ENCODE measurements around the gene RBBP6. TPM values are rescaled to one million over a fixed set of nuclear protein-coding genes. Genes with fewer than 3 reads are reported as not detected.

The RBBP6 gene
- polyA plus RNA-seq, 2 of the 4 experiments (the other 2 are of a cell fraction) = 25.0 to 49.3 TPM

GRCh38 chr16:24534620-24535019 is 4.7 kb upstream of the RBBP6 start:
- Histone ChIP-seq H3K4me3 (no peak overlapping the region), H3K9me3 (no peaks in the 10 kb centered on the region), H3K4me2 (no peak overlapping the region), H3K4me1 (peaks cover 27% of the 10 kb centered on the region; the same call in 2 of the 3 replicates), H3K27ac (no peak overlapping the region)
- CTCF ChIA-PET = interaction anchor here (2.4 kb wide), 1 partner anchor 18 kb away, joined by 9 read pairs; no protein-coding TSS in a partner anchor
- TF ChIP-seq RFX5 (IDR thresholded peaks at IDR 0.05) (no peak), GATA3 (IDR thresholded peaks at IDR 0.05; ENCODE audit: borderline replicate concordance) (peak; percentile 56; the same call in 1 of the 2 replicates), ZFP36 (IDR thresholded peaks at IDR 0.05; ENCODE audit: borderline replicate concordance, partially characterized antibody) (no peak), ESRRA (IDR thresholded peaks at IDR 0.05; ENCODE audit: borderline replicate concordance, low read length) (no peak), BCL3 (IDR thresholded peaks at IDR 0.05) (no peak), MAFK (IDR thresholded peaks at IDR 0.05; ENCODE audit: partially characterized antibody) (peak; percentile 40), USF2 (IDR thresholded peaks at IDR 0.05) (no peak), POLR2A (IDR thresholded peaks at IDR 0.05; ENCODE audit: low read length) (no peak), ELK1 (IDR thresholded peaks at IDR 0.05; ENCODE audit: low read depth, low read length) (no peak)
- POLR2A ChIA-PET = no interaction called here
- no peak for ATAC-seq
- no peak for FAIRE-seq
- DNase-seq (ENCODE audit: low read depth in 1 of 2, low spot score in 1 of 2) = peak; percentile 49 to 51

- 67% methylated on average over 4 of the region's 4 CpGs for WGBS (ENCODE audit: missing lambda C conversion rate)
- H3K4me1 ChIP-seq = peaks cover 27% of the 10 kb centered on the region; the same call in 2 of the 3 replicates
- POLR2A ChIA-PET = no interaction called here
- no peak for FAIRE-seq
- CTCF ChIA-PET = interaction anchor here (0.6 to 2.8 kb wide), 4 partner anchors 13 to 689 kb away, joined by 4 to 27 read pairs (median 5); no protein-coding TSS in a partner anchor
- no peaks in the 10 kb centered on the region for H3K9me3 ChIP-seq
- H3K4me3 ChIP-seq = no peak overlapping the region
- no peak for ATAC-seq
- no peak for TF ChIP-seq RAD21 (conservative IDR thresholded peaks at IDR 0.05 in 1 of 2, IDR thresholded peaks at IDR 0.05 in 1 of 2)
- H3K27ac ChIP-seq = no peak overlapping the region
- no peak overlapping the region for H3K4me2 ChIP-seq
- DNase-seq (ENCODE audit: low read depth in 1 of 2, low spot score in 1 of 2) = no peak
Measured at GRCh38 chr16:24535827-24536226, 3.5 kb upstream of the RBBP6 start.

GRCh38 chr16:24536671-24537070 is 2.7 kb upstream of the RBBP6 start:
- ChIA-PET POLR2A (no interaction called here), CTCF (interaction anchor here (1.4 to 2.8 kb wide), 3 partner anchors 10 to 20 kb away, joined by 4 to 27 read pairs (median 6); no protein-coding TSS in a partner anchor)
- TF ChIP-seq POLR2A (IDR thresholded peaks at IDR 0.05; ENCODE audit: low read length) = no peak
- no peak for TF ChIP-seq BCL3 (IDR thresholded peaks at IDR 0.05)
- no peak for TF ChIP-seq E2F6 (IDR thresholded peaks at IDR 0.05; ENCODE audit: borderline replicate concordance, low read depth)
- TF ChIP-seq ZFP36 (IDR thresholded peaks at IDR 0.05; ENCODE audit: borderline replicate concordance, partially characterized antibody) = no peak
- TF ChIP-seq RARB (CRISPR knock-in tag; IDR thresholded peaks at IDR 0.05) = no peak
- TF ChIP-seq CHD2 (IDR thresholded peaks at IDR 0.05; ENCODE audit: low read length, partially characterized antibody) = no peak
- TF ChIP-seq JUN (IDR thresholded peaks at IDR 0.05) = no peak
- TF ChIP-seq FOSB (CRISPR knock-in tag; IDR thresholded peaks at IDR 0.05) = no peak
- TF ChIP-seq ATOH8 (CRISPR knock-in tag; IDR thresholded peaks at IDR 0.05; ENCODE audit: low read depth) = no peak
- no peak for TF ChIP-seq KDM5A (IDR thresholded peaks at IDR 0.05)
- TF ChIP-seq PHF8 (IDR thresholded peaks at IDR 0.05; ENCODE audit: borderline replicate concordance, low read depth) = no peak
- TF ChIP-seq PBX3 (IDR thresholded peaks at IDR 0.05) = no peak
- 81% methylated on average over 5 of the region's 5 CpGs for WGBS (ENCODE audit: missing lambda C conversion rate)
- ATAC-seq (no peak), FAIRE-seq (no peak), DNase-seq (ENCODE audit: low read depth in 1 of 2, low spot score in 1 of 2) (no peak)
- Histone ChIP-seq H3K9me3 (no peaks in the 10 kb centered on the region), H3K4me3 (no peak overlapping the region), H3K27ac (0 out of 6 replicates have a peak overlapping the region, but pooled peaks of 1 of the 2 experiments have one; percentile 15), H3K4me1 (peaks cover 27% of the 10 kb centered on the region; the same call in 2 of the 3 replicates), H3K4me2 (no peak overlapping the region)

Data from A549 (cell line).